Subcutaneous abdominal adipose tissue (tissue), 5 donors: ENCODE measurements around the gene TRAM2.
A peak's percentile ranks its signal among the peaks of the same experiment; 100 is the strongest.

Source experiments
- H3K27ac ChIP-seq: one replicate; pipeline ENCODE4 v1.7.0; 2013; ENCODE audit warnings: low read depth, mild to moderate bottlenecking, inconsistent platforms, low read length, moderate library complexity
- H3K27me3 ChIP-seq, 5 donors: one replicate each; pipeline ENCODE4 v1.7.0; 2013; ENCODE audit warnings: low read length in 5 of 5, inconsistent platforms in 1 of 5; ENCODE audit not compliant: control insufficient read depth in 5 of 5, insufficient read depth in 4 of 5
- H3K36me3 ChIP-seq, 5 donors: one replicate each; pipeline ENCODE4 v1.7.0; 2013; ENCODE audit warnings: low read length in 5 of 5; ENCODE audit not compliant: control insufficient read depth in 5 of 5, insufficient read depth in 5 of 5
- H3K4me1 ChIP-seq, 5 donors: one replicate each; pipeline ENCODE4 v1.7.0; 2013; ENCODE audit warnings: low read length in 5 of 5, mild to moderate bottlenecking in 3 of 5, moderate library complexity in 1 of 5; ENCODE audit not compliant: control insufficient read depth in 5 of 5, insufficient read depth in 5 of 5
- H3K4me3 ChIP-seq, 5 donors: one replicate each; pipeline ENCODE4 v1.7.0; 2013; ENCODE audit warnings: low read length in 5 of 5, low read depth in 1 of 5
- H3K9ac ChIP-seq, 5 donors: one replicate each; pipeline ENCODE4 v1.7.0; 2013; ENCODE audit warnings: low read length in 5 of 5, mild to moderate bottlenecking in 4 of 5, moderate library complexity in 3 of 5
- H3K9me3 ChIP-seq, 5 donors: one replicate each; pipeline ENCODE4 v1.7.0; 2013; ENCODE audit warnings: low read length in 5 of 5; ENCODE audit not compliant: control insufficient read depth in 5 of 5
- donor health status: healthy.
- donor health status: healthy.
- donor health status: healthy.
- donor health status: healthy.
- donor health status: healthy.

Gene TRAM2

DNA sequence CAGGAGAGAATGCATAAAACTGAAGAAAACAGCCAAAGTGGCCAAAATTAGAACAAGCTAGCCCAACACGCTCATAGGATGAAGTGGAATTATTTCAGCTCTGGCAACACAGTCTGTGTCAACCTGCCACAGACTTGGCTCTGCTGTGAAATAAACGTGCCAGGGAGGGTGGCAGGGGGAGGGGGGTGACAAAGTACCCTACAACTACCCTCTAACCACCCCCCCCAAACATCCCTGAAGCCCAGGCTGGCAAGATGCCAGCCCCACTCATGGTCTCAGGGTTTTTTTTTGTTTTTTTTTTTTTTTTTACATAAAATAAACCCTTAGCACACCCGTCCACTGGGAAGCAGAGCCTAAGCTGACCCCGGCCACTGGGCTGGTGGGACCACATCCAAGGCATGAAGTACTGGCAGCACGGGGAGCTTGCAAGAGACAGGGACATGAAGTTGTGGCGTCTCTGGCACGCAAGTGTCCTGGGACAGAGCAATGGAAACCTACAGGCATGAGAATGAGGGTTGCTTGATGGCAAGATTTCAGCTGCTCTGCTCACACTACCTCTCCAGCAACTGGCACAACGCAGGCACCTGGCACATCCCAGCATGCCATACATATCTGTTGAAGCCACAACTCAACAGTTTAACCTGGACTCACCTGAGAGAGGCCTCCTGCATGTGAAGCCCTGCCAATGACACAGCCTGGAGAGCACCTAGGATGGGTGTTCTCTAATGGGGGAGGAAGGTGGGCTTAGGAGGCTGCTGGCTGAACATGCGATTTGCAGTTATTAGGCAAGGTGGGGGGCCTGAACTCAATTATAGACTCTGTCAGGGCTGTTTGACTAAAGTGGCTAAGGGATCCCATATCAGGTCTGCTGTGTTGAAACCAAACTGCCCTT lies 76.4 kb downstream of the TRAM2 start:
- Histone ChIP-seq H3K4me1 (peaks cover 9 to 55% (median 47%) of the 10 kb centered on the region in 5 donors), H3K36me3 (peaks cover 0 to 26% (median 12%) of the 10 kb centered on the region in 5 donors), H3K27me3 (no peaks in the 10 kb centered on the region), H3K9ac (no peak overlapping the region), H3K4me3 (no peak overlapping the region), H3K9me3 (no peaks in the 10 kb centered on the region), H3K27ac (no peak overlapping the region)

DNA sequence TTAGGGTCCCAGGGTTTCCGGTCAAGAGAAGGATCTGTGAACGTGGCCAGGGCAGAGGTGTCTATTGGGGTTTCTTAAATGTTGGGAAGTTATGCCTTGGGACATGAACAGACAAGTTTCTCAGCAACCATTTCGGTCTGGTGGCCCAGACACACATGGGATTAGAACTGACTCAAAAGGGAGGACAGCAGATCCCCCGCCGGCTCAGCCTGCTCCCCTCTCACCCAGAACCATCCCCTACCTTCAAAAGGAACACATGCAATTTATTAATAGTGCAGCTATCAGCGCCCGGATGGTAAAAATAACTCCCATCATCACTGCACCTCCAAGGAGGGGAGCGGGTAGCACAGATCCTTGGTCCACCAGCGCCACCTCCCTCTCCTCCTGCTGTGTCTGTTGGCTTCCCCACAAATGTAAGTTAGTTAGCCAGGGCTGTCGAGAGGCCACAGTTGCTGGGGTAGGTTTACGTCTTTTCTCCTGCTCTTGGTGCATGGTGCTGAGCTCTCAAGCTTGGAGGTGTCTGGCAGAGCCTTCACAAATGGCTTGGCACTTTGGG lies 77.1 kb downstream of the TRAM2 start:
- H3K36me3 ChIP-seq, result peaks cover 0 to 25% (median 12%) of the 10 kb centered on the region in 5 donors
- no peak overlapping the region for H3K9ac ChIP-seq
- H3K27ac ChIP-seq, result peak overlapping the region; percentile 4
- H3K9me3 ChIP-seq, result no peaks in the 10 kb centered on the region
- peaks cover 9 to 52% (median 44%) of the 10 kb centered on the region in 5 donors for H3K4me1 ChIP-seq
- no peaks in the 10 kb centered on the region for H3K27me3 ChIP-seq
- H3K4me3 ChIP-seq, result no peak overlapping the region

DNA sequence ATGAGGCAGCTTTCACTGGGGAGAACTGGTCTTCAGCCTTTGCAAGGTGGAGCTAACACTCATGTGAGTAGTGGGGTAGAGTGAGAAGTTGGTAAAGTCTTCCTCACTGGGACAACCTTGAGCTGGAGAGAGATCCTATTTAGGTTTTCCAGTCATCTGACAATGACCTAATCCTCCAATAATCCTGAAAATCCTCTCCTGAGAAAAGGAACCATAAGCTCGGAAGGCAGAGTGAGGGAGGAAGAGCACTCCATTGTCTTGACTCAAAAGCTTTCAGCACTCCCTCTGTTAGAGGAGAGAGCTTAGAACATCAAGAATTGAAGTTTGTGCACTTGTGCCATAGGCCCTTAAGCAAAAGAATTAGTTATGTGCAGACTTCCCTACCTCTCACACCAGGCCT lies 77.8 kb downstream of the TRAM2 start:
- Histone ChIP-seq H3K4me1 (peaks cover 4 to 45% (median 36%) of the 10 kb centered on the region in 5 donors), H3K4me3 (no peak overlapping the region), H3K27me3 (no peaks in the 10 kb centered on the region), H3K9ac (no peak overlapping the region), H3K36me3 (peaks cover 0 to 21% (median 12%) of the 10 kb centered on the region in 5 donors), H3K9me3 (no peaks in the 10 kb centered on the region), H3K27ac (peak overlapping the region; percentile 4)

DNA sequence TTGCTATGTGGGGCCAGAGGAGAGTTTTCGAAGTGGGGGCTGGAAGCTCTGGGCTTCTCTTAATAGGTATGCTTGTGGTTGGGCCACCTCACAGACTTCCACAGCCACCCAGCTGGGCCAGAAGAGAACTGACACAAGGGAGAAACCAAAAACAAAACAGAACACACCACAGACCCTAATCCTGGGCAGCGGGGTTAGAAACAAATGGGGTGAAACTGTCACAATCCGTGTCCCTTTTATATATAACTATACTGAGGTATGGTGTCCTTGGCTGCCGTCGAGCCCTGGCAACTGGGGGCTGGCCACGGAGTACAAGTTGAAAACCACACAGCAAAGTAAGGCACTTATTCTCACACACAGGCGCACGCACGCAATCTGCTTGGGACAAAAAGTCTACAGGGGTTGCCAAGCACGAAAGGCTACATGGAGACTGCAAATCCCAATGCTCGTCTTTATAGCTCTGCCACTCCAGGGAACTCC lies 78.3 kb downstream of the TRAM2 start:
- Histone ChIP-seq H3K4me3 (no peak overlapping the region), H3K36me3 (peaks cover 0 to 21% (median 12%) of the 10 kb centered on the region in 5 donors), H3K9me3 (no peaks in the 10 kb centered on the region), H3K4me1 (peaks cover 3 to 40% (median 32%) of the 10 kb centered on the region in 5 donors), H3K27me3 (no peaks in the 10 kb centered on the region), H3K9ac (no peak overlapping the region), H3K27ac (peak overlapping the region; percentile 43)

DNA sequence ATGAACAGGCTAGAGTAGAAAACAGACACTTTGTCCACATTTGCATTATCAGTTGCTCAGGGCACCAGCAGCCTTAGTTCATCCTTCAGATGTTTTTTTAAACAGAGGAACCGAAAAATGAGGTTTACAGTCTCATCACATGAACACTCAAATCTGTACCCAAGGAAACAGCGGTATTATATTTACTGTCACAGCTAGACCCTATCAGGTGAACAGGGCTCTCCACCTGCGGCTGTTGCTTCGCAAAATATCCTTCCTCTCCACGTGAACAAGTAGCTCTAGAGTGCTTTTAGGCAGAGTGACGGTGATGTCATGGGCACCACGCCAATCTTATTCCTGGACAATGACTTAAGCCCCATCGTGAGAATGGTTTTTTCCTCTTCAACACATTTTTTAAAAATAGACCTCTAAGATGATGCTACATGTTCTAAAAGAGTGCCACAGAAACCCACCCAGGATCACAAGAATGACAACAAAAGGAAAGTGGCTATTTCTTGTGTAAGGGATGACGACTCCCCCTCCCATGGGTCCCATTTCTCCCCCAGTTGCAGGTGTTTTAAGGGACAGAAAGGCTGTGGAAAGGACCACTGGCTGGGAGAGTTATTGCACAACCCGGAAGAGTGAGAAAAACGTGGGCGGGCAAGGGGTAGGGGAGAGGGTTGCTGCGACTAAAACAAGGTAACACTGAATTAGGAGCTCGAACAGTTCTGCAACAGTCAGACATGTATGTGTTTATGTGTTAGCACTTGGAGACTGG lies 79.0 kb downstream of the TRAM2 start:
- Histone ChIP-seq H3K4me1 (peaks cover 0 to 33% (median 25%) of the 10 kb centered on the region in 5 donors), H3K9ac (no peak overlapping the region), H3K9me3 (no peaks in the 10 kb centered on the region), H3K36me3 (peaks cover 0 to 14% (median 12%) of the 10 kb centered on the region in 5 donors), H3K27ac (no peak overlapping the region), H3K4me3 (no peak overlapping the region), H3K27me3 (no peaks in the 10 kb centered on the region)

DNA sequence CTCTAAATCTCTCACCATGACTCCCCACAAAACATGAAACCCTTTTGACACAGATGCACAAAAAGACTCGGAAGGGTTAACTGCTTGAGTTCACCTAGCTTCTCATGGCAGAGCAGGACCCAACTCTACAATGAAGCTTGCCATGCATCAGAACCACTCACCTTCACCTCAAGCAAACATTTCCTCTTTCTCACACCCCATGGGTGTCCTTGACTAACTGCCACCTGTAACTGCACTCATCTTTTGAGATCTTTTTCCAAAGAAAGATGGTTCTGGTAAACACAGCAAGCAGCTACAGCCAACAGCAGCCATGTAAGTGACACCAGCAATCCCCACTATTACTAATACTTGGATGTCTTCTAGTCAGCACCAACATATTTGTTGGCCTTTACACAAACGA lies 80.2 kb downstream of the TRAM2 start:
- H3K27me3 ChIP-seq, result no peaks in the 10 kb centered on the region
- peaks cover 0 to 39% (median 30%) of the 10 kb centered on the region in 5 donors for H3K4me1 ChIP-seq
- H3K27ac ChIP-seq, result no peak overlapping the region
- no peak overlapping the region for H3K4me3 ChIP-seq
- H3K36me3 ChIP-seq, result peaks cover 0 to 3% (median under 1%) of the 10 kb centered on the region in 5 donors
- no peak overlapping the region for H3K9ac ChIP-seq
- H3K9me3 ChIP-seq, result no peaks in the 10 kb centered on the region

DNA sequence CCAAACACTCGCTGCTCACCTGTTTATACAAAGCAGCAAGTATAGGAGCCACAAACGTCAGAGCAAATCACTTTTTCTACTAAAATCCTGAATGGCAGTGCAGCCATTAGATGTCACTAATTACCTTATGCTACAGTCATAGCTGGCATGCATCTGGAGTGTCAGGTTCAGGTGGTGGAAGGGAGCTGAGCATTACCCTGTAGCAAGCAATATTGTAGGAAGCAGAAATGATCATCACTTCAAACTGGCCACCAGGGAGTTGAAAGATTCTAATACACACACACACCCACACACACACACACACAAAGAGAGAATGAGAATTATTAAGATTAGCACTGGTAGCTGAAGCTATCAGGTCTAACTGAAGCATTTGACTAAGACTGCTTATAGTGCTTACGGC lies 80.9 kb downstream of the TRAM2 start:
- Histone ChIP-seq H3K9ac (no peak overlapping the region), H3K4me3 (no peak overlapping the region), H3K27me3 (no peaks in the 10 kb centered on the region), H3K36me3 (peaks cover 0 to 2% (median 0%) of the 10 kb centered on the region in 5 donors), H3K27ac (no peak overlapping the region), H3K9me3 (no peaks in the 10 kb centered on the region), H3K4me1 (peaks cover 0 to 45% (median 36%) of the 10 kb centered on the region in 5 donors)

DNA sequence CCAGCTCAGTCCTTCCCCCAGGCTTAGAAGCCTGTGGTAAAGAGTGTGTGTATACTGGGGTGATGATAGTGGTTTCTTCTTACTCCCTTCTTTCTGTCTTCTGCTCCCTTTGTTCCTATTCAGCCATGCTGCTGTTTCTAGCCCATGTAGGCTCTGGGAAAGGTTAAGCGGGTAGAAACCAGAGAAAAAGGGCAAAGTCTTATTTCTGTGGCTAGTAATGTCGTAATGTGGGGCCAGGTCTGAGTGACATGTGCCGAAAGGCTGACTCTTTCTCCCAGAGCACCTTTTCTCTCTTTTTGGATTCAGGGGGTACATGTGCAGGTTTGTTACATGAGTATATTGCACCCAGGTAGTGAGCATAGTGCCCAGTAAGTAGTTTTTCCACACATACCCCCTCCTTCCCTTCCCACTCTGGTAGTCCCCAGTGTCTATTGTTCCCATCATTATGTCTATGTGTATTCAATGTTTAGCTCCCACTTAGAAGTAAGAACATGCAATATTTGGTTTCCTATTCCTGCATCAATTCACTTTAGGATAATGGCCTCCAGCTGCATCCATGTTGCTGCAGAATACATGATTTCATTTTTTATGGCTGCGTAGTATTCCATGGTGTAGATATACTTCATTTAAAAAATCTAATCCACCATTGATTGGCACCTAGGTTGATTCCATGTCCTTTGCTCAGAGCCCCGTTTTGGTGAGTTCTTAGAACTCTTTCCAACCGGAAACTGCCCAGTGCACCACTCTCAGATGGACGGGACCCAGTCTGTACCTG lies 82.4 kb downstream of the TRAM2 start:
- no peak overlapping the region for H3K9ac ChIP-seq
- no peaks in the 10 kb centered on the region for H3K27me3 ChIP-seq
- peaks cover 0 to 41% (median 22%) of the 10 kb centered on the region in 5 donors for H3K4me1 ChIP-seq
- no peaks in the 10 kb centered on the region for H3K9me3 ChIP-seq
- H3K36me3 ChIP-seq, result no peaks in the 10 kb centered on the region
- no peak overlapping the region for H3K27ac ChIP-seq
- no peak overlapping the region for H3K4me3 ChIP-seq

DNA sequence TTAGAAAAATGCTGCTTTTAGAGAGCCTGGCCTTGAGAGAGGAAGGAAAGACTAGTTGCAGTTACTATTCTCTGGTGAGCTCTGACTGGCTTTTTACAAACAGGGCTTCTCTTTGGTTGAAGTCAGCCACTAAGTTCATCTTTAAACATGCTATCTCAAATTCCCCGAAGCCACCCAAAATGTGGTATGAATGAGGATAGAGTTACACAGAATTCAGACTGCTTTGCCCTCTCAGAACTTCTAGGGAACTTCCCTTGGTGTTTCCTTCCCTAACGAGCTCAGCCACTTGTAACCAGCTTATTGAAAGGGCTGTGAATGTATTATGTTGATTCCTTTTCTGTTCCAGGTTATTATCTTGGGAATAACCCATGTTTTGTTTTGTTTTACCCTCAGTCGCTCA lies 83.2 kb downstream of the TRAM2 start:
- H3K4me1 ChIP-seq, result peaks cover 0 to 33% (median 15%) of the 10 kb centered on the region in 5 donors
- no peak overlapping the region for H3K9ac ChIP-seq
- H3K4me3 ChIP-seq, result no peak overlapping the region
- no peaks in the 10 kb centered on the region for H3K27me3 ChIP-seq
- no peaks in the 10 kb centered on the region for H3K9me3 ChIP-seq
- H3K27ac ChIP-seq, result no peak overlapping the region
- no peaks in the 10 kb centered on the region for H3K36me3 ChIP-seq
